Endothelial cell of hepatic sinusoid (primary cell): ENCODE results near the gene ACTL10.

ENCODE experiments used
- in situ Hi-C: cut with HindIII; loops from 2 replicates; pipeline ENCODE4 v1.10.0; 2017; ENCODE audit warnings: low sequenced_read_pairs

Gene ACTL10

GRCh38 chr20:33663161-33664084 lies 3.3 kb upstream of the ACTL10 start:
- in situ Hi-C loops, result no loop called here

GRCh38 chr20:33664085-33664761 lies 2.5 kb upstream of the ACTL10 start:
- in situ Hi-C loops, result no loop called here

- in situ Hi-C loops, result no loop called here
These were observed 2.0 kb upstream of the ACTL10 start for GRCh38 chr20:33664762-33665144.

GRCh38 chr20:33667245-33667675 lies 517 bp downstream of the ACTL10 start:
- in situ Hi-C loops, result no loop called here

GRCh38 chr20:33667676-33668465 lies 1.1 kb downstream of the ACTL10 start:
- in situ Hi-C loops, result no loop called here

- in situ Hi-C loops, result no loop called here
These were observed 1.9 kb downstream of the ACTL10 start for GRCh38 chr20:33668466-33669155.

- in situ Hi-C loops, result no loop called here
These were observed 2.5 kb downstream of the ACTL10 start for GRCh38 chr20:33669224-33669623.

- in situ Hi-C loops, result no loop called here
These were observed 3.3 kb downstream of the ACTL10 start for GRCh38 chr20:33669873-33670640.

- in situ Hi-C loops, result no loop called here
These were observed 4.2 kb downstream of the ACTL10 start for GRCh38 chr20:33670715-33671499.

GRCh38 chr20:33671573-33672288 lies 5.0 kb downstream of the ACTL10 start:
- in situ Hi-C loops, result no loop called here

GRCh38 chr20:33672426-33673113 lies 5.8 kb downstream of the ACTL10 start:
- in situ Hi-C loops, result no loop called here

GRCh38 chr20:33673114-33673409 lies 6.3 kb downstream of the ACTL10 start:
- in situ Hi-C loops, result no loop called here

- in situ Hi-C loops, result no loop called here
These were observed 6.9 kb downstream of the ACTL10 start for GRCh38 chr20:33673410-33674293.

GRCh38 chr20:33674294-33675135 lies 7.8 kb downstream of the ACTL10 start, which contains the start of gene NECAB3:
Gene NECAB3 (minus strand): TSS chr20:33674428. CDS start chr20:33674352, 76 bp downstream.
- in situ Hi-C loops, result no loop called here

- in situ Hi-C loops, result no loop called here
These were observed 8.6 kb downstream of the ACTL10 start for GRCh38 chr20:33675136-33675959.
